Suppressor macrophage (primary cell): ENCODE results near the gene ATP8A2.
A peak's percentile ranks its signal among the peaks of the same experiment; 100 is the strongest.
"Not testable (repeated sequence)": the region's sequence is repeated elsewhere in the genome, so short reads cannot be mapped to it uniquely, and the experiment has no call there.

ENCODE experiments used
- DNase-seq, 4 experiments: peaks; one replicate each; pipeline ENCODE4 v3.0.0-alpha.2; 2020 to 2022

Gene ATP8A2

GRCh38 chr13:25929816-25930215, 558.0 kb downstream of the ATP8A2 start:
- no peak for DNase-seq

GRCh38 chr13:25930653-25931052, 558.9 kb downstream of the ATP8A2 start:
- no peak for DNase-seq

GRCh38 chr13:25932365-25932764, 560.6 kb downstream of the ATP8A2 start:
- DNase-seq = no peak

- no peak for DNase-seq
Observed at GRCh38 chr13:25933520-25933919, 561.7 kb downstream of the ATP8A2 start.

GRCh38 chr13:25934127-25934526, 562.4 kb downstream of the ATP8A2 start:
- no peak for DNase-seq

GRCh38 chr13:25939961-25940687, 568.4 kb downstream of the ATP8A2 start:
- no peak for DNase-seq

- peak in 1 of 4 experiments; percentile 37 for DNase-seq
Observed at GRCh38 chr13:25943081-25943480, 571.3 kb downstream of the ATP8A2 start.

- DNase-seq = peak; percentile 13 to 77 (median 46)
Observed at GRCh38 chr13:25943658-25944057, 571.9 kb downstream of the ATP8A2 start.

GRCh38 chr13:25945596-25945995, 573.8 kb downstream of the ATP8A2 start:
- no peak for DNase-seq

GRCh38 chr13:25946321-25946720, 574.5 kb downstream of the ATP8A2 start:
- DNase-seq = no peak

- no peak for DNase-seq
Observed at GRCh38 chr13:25948910-25949309, 577.1 kb downstream of the ATP8A2 start.

GRCh38 chr13:25951831-25952230, 580.1 kb downstream of the ATP8A2 start:
- DNase-seq = no peak

- DNase-seq = not testable (repeated sequence)
Observed at GRCh38 chr13:25954080-25954479, 582.3 kb downstream of the ATP8A2 start.

GRCh38 chr13:25954943-25955342, 583.2 kb downstream of the ATP8A2 start:
- not testable (repeated sequence) for DNase-seq

GRCh38 chr13:25958986-25959385, 587.2 kb downstream of the ATP8A2 start:
- DNase-seq = no peak

GRCh38 chr13:25961294-25961693, 589.5 kb downstream of the ATP8A2 start:
- no peak for DNase-seq

- no peak for DNase-seq
Observed at GRCh38 chr13:25963674-25964073, 591.9 kb downstream of the ATP8A2 start.

GRCh38 chr13:25965596-25965995, 593.8 kb downstream of the ATP8A2 start:
- DNase-seq = no peak

GRCh38 chr13:25966086-25966485, 594.3 kb downstream of the ATP8A2 start:
- no peak for DNase-seq

GRCh38 chr13:25967144-25967543, 595.4 kb downstream of the ATP8A2 start:
- no peak for DNase-seq

GRCh38 chr13:25971047-25971446, 599.3 kb downstream of the ATP8A2 start:
- DNase-seq = no peak

- DNase-seq = no peak
Observed at GRCh38 chr13:25971459-25972145, 599.8 kb downstream of the ATP8A2 start.

- DNase-seq = no peak
Observed at GRCh38 chr13:25973085-25973484, 601.3 kb downstream of the ATP8A2 start.

- DNase-seq = no peak
Observed at GRCh38 chr13:25973576-25973975, 601.8 kb downstream of the ATP8A2 start.
